GM18867 (cell line): ENCODE results near the gene DHH.

Experiments
- ATAC-seq: cut with Tn5 transposase; IDR thresholded peaks from one replicate; pipeline ENCODE4 v1.9.1; 2021; ENCODE audit warnings: mild to moderate bottlenecking, moderate library complexity; ENCODE audit not compliant: unreplicated experiment

The DHH gene

GRCh38 chr12:49051777-49052438 is 42.7 kb downstream of the DHH start:
- no peak for ATAC-seq

DNA sequence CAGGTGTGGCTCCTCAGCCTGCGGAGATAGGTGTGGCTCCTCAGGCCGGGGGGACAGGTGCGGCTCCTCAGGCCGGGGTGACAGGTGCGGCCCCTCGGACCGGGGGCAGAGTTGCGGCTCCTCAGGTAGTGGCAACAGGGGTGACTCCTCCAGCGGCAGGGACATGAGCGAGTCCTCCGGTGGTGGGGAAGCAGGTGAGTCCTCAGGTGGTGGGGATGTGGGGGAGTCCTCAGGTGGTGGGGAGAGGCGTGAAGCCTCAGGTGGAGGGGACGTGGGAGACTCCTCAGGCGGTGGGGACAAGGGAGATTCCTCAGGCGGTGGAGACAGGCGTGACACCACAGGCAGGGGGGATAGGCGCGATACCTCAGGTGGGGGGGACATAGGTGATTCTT is 43.2 kb downstream of the DHH start:
- no peak for ATAC-seq

- ATAC-seq, result no peak
Observed at GRCh38 chr12:49050507-49051372, 43.9 kb downstream of the DHH start.

GRCh38 chr12:49049566-49050224 is 44.9 kb downstream of the DHH start:
- no peak for ATAC-seq

GRCh38 chr12:49048953-49049352 is 45.6 kb downstream of the DHH start:
- no peak for ATAC-seq

DNA sequence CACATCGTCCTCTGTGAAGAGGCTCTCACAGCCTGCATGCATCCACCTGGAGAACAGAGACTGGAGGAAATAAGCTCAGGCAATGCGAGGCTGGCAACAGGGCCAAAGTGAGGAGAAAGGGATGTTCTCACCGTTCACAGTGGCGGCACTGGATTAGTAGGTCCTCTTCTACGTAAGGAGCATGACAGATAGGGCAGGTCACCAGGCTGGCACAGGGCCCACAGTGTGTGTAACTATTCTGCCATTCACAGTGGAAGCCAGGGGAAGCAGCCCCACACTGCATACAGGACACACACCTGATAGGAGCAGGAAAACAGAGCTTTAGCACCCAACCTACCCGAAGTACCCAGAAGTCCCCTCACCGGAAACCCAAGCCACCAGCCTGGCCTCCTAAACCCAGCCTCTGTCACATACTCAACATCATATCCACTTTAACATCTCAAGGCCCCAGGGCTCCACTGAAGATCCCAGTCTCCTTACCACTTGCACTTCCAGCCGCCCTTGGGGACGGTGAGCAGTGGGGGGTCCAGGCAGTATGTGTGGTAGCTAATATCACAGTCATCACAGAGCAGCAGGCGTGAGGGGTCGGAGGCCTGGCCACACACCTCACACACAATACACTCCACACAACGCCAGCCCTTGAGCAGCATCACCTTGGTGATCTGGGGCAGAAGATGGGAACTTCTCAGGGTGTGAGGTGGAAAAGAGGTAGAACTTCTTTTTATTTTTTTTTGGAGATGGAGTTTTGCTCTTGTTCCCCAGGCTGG is 48.3 kb downstream of the DHH start:
- no peak for ATAC-seq

DNA sequence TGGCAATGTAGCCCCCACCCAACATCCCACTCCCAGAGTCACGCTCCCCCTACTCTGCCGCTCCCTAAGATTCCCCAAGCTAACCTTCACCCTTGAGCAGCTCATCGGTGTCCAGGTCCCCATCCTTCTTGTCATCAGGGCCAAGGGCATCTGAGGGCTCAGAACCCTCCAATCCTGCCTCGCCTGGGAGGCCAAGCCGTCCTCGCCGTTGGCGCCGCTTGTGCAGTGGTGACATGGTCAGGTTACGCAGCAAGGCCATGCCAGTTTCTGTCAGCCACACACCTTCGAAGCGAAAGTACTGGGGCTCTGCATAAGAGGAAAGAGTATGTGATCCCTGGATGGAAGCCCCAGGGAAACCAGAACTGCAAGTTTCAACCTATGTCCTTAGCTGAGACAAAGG is 49.9 kb downstream of the DHH start:
- ATAC-seq, result no peak

DNA sequence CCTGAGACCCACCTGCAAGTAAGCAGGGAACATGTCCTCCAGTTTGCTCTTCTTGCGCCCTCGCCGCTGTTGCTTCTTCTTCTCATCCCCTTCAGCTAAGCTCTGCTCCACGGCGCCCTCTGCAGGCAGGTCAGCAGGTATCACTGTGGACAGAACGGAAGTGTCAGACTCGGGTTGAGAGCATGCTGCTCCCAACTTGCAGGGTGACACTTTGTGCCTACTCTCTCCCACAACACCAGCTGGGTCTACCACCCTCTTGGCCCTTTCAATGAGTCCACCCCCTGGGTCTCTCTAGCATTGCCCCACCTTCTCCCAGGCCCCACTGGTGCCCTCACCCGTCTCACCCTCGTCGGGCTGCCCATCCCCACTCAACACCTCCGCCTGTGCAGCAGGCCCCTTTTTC is 50.7 kb downstream of the DHH start:
- no peak for ATAC-seq

GRCh38 chr12:49043241-49043640 is 51.4 kb downstream of the DHH start:
- ATAC-seq, result no peak

DNA sequence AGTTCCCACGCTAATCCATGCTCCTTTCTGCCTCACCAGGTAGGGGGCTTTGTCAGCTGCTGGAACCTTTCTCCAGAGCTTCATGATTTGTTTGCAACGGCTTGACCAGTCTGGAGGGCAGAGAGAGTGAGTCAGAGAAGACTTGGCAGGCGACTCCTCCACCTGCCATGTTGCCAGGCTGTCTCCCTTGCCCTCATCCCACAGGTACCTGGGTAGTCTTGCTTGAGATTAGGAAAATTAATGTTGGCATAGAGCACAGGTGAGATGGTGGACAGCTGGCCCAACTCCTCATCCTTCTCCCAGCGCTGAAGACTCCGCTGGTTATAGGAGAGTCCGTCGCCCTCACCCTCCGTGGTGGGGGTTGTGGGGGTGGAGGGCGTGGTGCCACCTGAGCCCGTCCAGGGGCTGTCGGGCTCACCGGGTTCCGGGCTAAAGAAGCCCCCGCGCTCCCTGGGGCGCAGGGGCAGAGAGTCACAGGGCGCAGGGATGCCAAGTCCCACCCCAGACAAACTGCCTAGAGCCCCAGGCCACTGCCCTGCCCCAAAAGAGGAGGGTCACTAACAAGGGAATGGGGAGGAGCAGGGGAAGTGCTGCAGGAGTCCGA is 52.6 kb downstream of the DHH start:
- ATAC-seq, result no peak

DNA sequence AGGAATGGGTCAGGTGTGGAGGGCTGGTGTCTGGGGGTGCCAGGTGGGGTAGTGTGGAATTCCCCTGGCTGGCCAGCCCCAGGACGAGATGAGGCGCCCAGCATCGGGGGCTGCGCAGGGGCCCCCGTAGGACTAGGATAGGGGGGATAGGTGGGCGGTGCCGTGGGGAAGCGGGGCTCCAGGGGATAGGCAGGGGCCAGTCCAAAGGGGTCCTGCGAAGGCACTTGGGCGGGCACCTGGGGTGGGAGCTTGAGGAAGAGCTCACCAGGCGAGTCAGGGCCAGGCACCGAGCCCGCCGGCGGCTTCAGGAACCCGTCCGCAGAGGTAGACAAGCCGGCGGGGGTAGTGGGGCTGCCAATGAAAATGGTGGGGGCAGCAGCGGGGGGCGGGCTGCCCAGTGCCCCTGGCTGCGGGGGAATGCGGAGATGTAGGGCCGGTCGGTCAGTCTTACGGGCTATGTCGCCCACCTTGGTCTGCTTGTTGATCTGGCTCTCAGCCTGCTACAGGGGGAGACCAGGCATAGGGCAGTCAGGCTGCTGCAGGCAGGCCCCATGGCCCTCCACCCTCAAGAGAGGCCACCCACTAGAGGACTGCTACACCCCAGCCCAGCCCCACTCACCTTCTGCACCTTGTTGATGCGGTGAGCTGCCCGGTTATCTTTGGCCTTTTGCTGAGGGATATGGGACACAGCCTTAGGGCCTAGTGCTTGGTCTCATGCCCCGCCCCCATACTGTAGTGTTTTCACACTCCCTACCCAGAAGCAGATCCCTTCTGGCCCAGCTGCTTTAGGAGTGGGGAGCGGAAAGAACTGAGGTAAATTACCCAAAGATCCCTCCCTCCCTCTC is 53.3 kb downstream of the DHH start:
- ATAC-seq, result no peak

- ATAC-seq, result no peak
Observed at GRCh38 chr12:49040364-49040855, 54.2 kb downstream of the DHH start.

DNA sequence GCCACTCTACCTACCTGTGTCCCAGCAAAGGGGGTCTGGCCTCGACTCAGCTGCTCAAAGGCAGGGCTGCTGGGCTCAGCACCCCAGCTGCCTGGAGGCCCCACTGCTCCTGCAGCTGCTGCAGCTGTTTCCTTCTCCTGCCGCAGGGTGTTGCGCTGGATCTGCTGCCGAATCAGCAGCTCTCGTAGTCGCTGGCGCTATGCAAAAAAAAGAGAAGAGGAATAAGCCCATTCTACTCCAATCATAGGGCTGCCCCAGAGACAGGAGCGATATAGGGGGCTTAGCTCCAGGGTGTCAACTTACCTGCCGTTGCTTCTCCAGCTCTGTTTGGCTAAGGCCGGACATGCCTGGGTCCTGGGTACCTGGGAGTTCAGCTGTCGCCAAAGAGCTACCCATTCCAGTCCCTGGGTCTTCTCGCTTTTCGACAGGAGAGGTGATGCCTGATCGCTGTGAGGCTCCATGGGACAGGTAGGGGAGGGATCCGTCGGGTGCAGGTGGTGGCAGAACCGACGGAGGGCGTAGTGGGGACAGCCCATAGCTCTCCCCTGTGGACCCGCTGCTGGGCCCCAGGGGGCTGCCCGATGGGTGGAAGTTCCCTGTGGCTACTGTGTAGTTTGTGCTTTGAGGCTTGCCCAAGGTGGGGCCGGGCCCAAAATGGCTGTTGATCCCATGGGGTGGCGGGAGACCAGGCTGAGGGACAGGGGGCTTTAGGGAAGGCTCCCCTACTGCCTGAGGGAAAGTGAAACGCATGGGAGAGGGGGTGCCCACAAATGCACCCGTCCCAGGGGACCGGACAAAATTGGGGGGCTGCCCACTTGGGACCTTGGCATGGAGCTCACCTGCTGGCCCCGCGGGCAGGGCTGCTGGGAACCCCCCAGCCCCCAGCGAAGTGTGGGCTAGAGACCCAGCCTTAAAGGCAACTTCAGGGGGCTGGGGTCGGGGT is 54.9 kb downstream of the DHH start:
- no peak for ATAC-seq

DNA sequence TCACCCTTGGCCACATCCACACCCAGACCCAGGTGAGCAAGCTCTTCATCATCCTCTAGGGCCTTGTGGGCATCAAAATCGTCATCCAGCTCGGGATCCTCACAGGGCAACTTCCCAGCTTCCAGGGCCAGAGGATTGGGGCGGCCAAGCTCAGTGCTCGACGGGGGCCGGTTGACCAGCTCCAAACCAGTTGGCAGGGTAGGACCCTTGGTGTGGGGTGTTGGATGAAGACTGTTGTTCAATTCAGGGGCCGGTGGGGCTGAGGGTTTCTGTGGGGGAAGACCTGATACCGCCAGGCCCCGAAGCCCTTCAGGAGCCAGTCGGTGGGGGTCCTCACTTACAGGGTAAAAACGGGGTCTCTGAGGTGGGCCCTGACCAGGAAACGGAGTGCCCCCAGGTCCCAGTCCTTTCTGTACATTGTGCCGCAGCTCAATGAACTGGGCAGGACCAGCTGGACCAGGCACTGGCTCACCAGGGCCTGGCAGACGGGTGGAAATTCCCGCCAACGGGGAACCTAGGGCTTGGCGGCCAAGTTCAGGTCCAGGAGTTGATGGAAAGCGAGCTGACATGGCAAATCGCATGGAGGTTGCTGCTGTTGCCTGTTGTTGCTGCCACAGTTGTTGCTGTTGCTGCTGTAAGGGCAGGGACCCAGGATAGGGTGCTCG is 56.2 kb downstream of the DHH start:
- ATAC-seq, result no peak

GRCh38 chr12:49037947-49038237 is 56.7 kb downstream of the DHH start:
- ATAC-seq, result no peak

DNA sequence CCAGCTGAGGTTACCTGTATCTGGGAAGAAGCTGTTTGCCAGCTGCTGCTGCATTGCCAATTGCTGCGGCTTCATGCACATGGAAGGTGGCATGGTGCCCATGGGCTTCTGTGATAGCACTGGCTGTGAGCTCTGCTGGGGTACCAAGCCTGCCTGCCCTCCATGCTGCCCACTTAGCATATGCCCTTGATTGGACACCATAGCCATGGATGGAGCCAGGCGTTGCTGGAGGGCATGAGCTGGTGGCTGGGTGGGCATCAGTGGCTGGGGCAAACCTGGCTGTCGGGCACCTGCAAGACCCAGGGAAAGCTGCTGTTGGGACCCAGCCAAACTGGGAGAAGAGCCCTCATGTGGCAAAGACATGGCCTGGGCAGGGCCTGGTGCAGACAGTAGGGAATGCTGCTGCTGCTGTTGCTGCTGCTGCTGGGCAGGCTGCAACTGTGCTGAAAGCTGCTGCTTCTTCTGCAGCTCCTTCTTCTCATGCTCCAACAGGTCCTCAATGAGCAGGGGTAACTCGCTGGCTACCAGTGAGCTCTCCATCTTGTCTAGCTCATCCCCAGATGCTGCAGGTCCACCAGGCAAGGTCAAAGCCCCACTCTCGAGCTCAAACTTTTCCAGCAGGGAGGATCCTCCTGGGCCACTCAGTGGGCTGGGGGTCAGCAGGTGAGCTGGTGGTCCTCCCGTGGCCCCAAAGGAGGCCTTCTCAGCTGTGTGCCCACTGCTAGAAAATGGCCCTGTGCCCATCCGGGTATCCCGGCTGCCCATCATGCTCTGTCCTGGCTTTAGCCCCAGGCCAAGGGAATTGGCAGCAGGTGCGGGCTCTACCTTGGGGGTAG is 57.3 kb downstream of the DHH start:
- no peak for ATAC-seq
